Activated CD8-positive, alpha-beta T cell treated with anti-CD3 and anti-CD28 coated beads for 36 hours (primary cell): ENCODE data around the gene RIC8B. TPM values are rescaled to one million over a fixed set of nuclear protein-coding genes. Genes with fewer than 3 reads are reported as not detected.

ENCODE experiments used
- ATAC-seq: fragments of 200-7000 bp; cut with Tn5 transposase; one replicate; pipeline ENCODE4 v1.10.0; 2021; ENCODE audit warnings: mild to moderate bottlenecking, moderate library complexity
- CTCF ChIA-PET: fragments of 350-600 bp; sonication (Branson Sonifier 250); formaldehyde crosslinking; loops from one replicate; lab custom pipeline; 2021; ENCODE audit warnings: antibody characterized with exemption; lab: Charles Lee
- POLR2A ChIA-PET: fragments of 350-600 bp; sonication (Branson Sonifier 250); formaldehyde crosslinking; loops from one replicate; lab custom pipeline; 2021; ENCODE audit warnings: antibody characterized with exemption; lab: Charles Lee
- DNase-seq: peaks from one replicate; pipeline ENCODE4 v3.0.0-alpha.2; 2020
- H3K27ac Mint-ChIP-seq: one replicate; pipeline ENCODE4 v1.8.0; 2021; ENCODE audit warnings: mild to moderate bottlenecking, mixed read lengths
- H3K27me3 Mint-ChIP-seq: one replicate; pipeline ENCODE4 v1.8.0; 2021; ENCODE audit warnings: mixed read lengths
- H3K36me3 Mint-ChIP-seq: one replicate; pipeline ENCODE4 v1.8.0; 2021; ENCODE audit warnings: low read depth, mixed read lengths
- H3K4me1 Mint-ChIP-seq: one replicate; pipeline ENCODE4 v1.8.0; 2021; ENCODE audit warnings: low read depth, mixed read lengths
- H3K4me3 Mint-ChIP-seq: one replicate; pipeline ENCODE4 v1.8.0; 2021; ENCODE audit warnings: mild to moderate bottlenecking, moderate library complexity, mixed read lengths
- H3K9me3 Mint-ChIP-seq: one replicate; pipeline ENCODE4 v1.8.0; 2021; ENCODE audit warnings: mixed read lengths
- intact Hi-C: fragments of 100-400 bp; cut with micrococcal nuclease; formaldehyde crosslinking; loops from one replicate; pipeline ENCODE4 v1.10.0; 2022
- total RNA-seq, 2 experiments: library from RNA; stranded (reverse); gene quantifications; one replicate each; pipeline ENCODE4 v1.2.3, GENCODE V29; 2021
- TF ChIP-seq, protein P1 (sequence below): fragments of 200-600 bp; IDR thresholded peaks from one replicate; pipeline ENCODE4 v1.8.0; 2022; ENCODE audit warnings: antibody characterized with exemption, mild to moderate bottlenecking

The RIC8B gene
- total RNA-seq, 2 experiments from 2014 or later: 10.4 to 11.0 TPM

- ATAC-seq (peak; percentile 81), DNase-seq (peak; percentile 55)
- Mint-ChIP-seq H3K27ac (peak overlapping the region; percentile 96), H3K9me3 (no peaks in the 10 kb centered on the region), H3K4me3 (peak overlapping the region; percentile 30), H3K27me3 (no peaks in the 10 kb centered on the region), H3K36me3 (peaks cover 2% of the 10 kb centered on the region), H3K4me1 (peaks cover 30% of the 10 kb centered on the region)
- TF ChIP-seq, protein P1, sequence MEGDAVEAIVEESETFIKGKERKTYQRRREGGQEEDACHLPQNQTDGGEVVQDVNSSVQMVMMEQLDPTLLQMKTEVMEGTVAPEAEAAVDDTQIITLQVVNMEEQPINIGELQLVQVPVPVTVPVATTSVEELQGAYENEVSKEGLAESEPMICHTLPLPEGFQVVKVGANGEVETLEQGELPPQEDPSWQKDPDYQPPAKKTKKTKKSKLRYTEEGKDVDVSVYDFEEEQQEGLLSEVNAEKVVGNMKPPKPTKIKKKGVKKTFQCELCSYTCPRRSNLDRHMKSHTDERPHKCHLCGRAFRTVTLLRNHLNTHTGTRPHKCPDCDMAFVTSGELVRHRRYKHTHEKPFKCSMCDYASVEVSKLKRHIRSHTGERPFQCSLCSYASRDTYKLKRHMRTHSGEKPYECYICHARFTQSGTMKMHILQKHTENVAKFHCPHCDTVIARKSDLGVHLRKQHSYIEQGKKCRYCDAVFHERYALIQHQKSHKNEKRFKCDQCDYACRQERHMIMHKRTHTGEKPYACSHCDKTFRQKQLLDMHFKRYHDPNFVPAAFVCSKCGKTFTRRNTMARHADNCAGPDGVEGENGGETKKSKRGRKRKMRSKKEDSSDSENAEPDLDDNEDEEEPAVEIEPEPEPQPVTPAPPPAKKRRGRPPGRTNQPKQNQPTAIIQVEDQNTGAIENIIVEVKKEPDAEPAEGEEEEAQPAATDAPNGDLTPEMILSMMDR: no peak
- intact Hi-C loops: no loop called here
- POLR2A ChIA-PET: interaction anchor here (0.9 to 1.7 kb wide), 3 partner anchors 9 to 28 kb away, joined by 3 to 7 read pairs (median 3); no protein-coding TSS in a partner anchor
- CTCF ChIA-PET: interaction anchor here (1.1 to 2.0 kb wide), 4 partner anchors 10 to 27 kb away, joined by 3 to 7 read pairs (median 5); no protein-coding TSS in a partner anchor
Measured at GRCh38 chr12:106747973-106748436, 26.5 kb upstream of the RIC8B start.

DNA sequence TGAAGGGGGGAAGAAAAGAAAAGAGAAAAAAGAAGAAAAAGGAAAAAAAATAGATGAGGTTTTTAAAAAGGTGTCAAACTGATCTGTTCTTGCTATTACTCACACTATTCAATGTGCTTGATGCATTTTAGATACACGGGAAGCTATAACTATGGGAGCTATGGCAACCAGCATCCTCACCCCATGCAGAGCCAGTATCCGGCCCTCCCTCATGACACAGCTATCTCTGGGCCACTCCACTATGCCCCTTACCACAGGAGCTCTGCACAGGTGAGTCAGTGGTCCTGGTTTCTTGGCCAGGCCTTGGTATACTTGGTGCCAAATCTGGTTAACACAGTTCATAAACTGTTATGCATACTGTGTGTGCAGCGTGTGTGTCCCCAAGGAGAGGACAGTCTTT, 24.0 kb upstream of the RIC8B start:
- H3K27me3 Mint-ChIP-seq: no peaks in the 10 kb centered on the region
- DNase-seq (peak; percentile 40), ATAC-seq (peak; percentile 9)
- TF ChIP-seq, protein P1: no peak
- peaks cover 2% of the 10 kb centered on the region for H3K9me3 Mint-ChIP-seq
- peak overlapping the region; percentile 18 for H3K27ac Mint-ChIP-seq
- POLR2A ChIA-PET: interaction anchor here (1.5 kb wide), 1 partner anchor 24 kb away, joined by 3 read pairs; the partner anchor contains the start of gene RIC8B
- H3K4me3 Mint-ChIP-seq: no peak overlapping the region
- peaks cover 42% of the 10 kb centered on the region for H3K4me1 Mint-ChIP-seq
- CTCF ChIA-PET: no interaction called here
- H3K36me3 Mint-ChIP-seq: peaks cover 7% of the 10 kb centered on the region
- intact Hi-C loops: no loop called here

- POLR2A ChIA-PET: interaction anchor here (0.7 to 1.1 kb wide), 9 partner anchors 10 to 223 kb away, joined by 3 to 5 read pairs (median 3); partner anchors contain the start of gene RIC8B
- H3K27me3 Mint-ChIP-seq: no peaks in the 10 kb centered on the region
- H3K27ac Mint-ChIP-seq: peak overlapping the region; percentile 87
- ATAC-seq: peak; percentile 98
- intact Hi-C loops: no loop called here
- H3K9me3 Mint-ChIP-seq: peaks cover 2% of the 10 kb centered on the region
- peak; percentile 89 for DNase-seq
- peaks cover 25% of the 10 kb centered on the region for H3K4me1 Mint-ChIP-seq
- TF ChIP-seq, protein P1: no peak
- CTCF ChIA-PET: interaction anchor here (0.9 kb wide), 2 partner anchors 11 to 166 kb away, joined by 3 to 4 read pairs; no protein-coding TSS in a partner anchor
- peak overlapping the region; percentile 38 for H3K4me3 Mint-ChIP-seq
- H3K36me3 Mint-ChIP-seq: peaks cover 7% of the 10 kb centered on the region
Measured at GRCh38 chr12:106753526-106753925, 21.0 kb upstream of the RIC8B start.

DNA sequence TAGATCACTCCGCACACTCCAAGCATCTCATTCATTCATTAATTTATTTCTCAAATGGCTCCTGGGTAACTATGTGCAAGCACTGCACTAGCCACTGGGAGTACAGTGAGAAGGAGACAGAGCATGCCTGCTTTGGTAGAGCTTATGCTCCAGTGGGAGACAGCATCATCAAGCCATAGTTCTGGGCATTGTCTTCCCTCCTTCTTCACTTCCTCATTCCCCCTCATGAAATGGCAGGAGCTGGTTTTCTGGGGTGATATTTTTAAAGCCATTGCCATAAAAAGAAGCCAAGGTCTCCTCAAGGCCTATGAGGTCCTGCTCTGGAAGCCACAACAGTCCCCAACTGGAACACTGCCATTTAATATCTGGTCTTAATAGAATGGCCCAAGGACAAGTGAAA, 20.2 kb upstream of the RIC8B start:
- POLR2A ChIA-PET: interaction anchor here (0.8 to 1.1 kb wide), 6 partner anchors 9 to 39 kb away, joined by 3 to 5 read pairs (median 4); partner anchors contain the start of gene RIC8B
- peaks cover 2% of the 10 kb centered on the region for H3K9me3 Mint-ChIP-seq
- CTCF ChIA-PET: interaction anchor here (0.6 kb wide), 1 partner anchor 16 kb away, joined by 3 read pairs; no protein-coding TSS in a partner anchor
- DNase-seq (no peak), ATAC-seq (no peak)
- peaks cover 23% of the 10 kb centered on the region for H3K4me1 Mint-ChIP-seq
- H3K27ac Mint-ChIP-seq: no peak overlapping the region
- intact Hi-C loops: no loop called here
- no peaks in the 10 kb centered on the region for H3K27me3 Mint-ChIP-seq
- TF ChIP-seq, protein P1: no peak
- H3K36me3 Mint-ChIP-seq: peaks cover 7% of the 10 kb centered on the region
- no peak overlapping the region for H3K4me3 Mint-ChIP-seq
